HG02610 (cell line): Measurements from ENCODE around the gene RAPGEF2.
"Not testable (repeated sequence)": the region's sequence is repeated elsewhere in the genome, so short reads cannot be mapped to it uniquely, and the experiment has no call there.

Experiments used
- ATAC-seq: cut with Tn5 transposase; IDR thresholded peaks from one replicate; pipeline ENCODE4 v1.9.1; 2021; ENCODE audit warnings: mild to moderate bottlenecking, moderate library complexity; ENCODE audit not compliant: unreplicated experiment

The RAPGEF2 gene

GRCh38 chr4:159297091-159297490 is 194.2 kb downstream of the RAPGEF2 start:
- no peak for ATAC-seq

- peak; percentile 86 for ATAC-seq
Observed at GRCh38 chr4:159298502-159298901, 195.6 kb downstream of the RAPGEF2 start.

GRCh38 chr4:159303435-159303834 is 200.6 kb downstream of the RAPGEF2 start:
- no peak for ATAC-seq

DNA sequence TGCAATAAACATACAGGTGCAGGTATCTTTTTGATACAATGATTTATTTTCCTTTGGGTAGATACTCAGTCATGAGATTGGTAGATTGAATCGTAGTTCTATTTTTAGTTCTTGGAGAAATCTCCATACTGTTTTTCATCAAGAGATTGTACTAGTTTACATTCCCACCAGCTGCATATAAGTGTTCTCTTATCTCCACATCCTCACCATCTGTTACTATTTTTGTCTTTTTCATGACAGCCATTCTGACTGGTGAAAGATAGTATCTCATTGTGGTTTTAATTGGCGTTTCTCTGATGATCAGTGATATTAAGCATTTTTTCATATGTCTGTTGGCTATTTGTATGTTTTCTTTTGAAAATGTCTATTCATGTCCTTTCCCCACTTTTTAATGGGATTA is 202.2 kb downstream of the RAPGEF2 start:
- ATAC-seq: no peak

DNA sequence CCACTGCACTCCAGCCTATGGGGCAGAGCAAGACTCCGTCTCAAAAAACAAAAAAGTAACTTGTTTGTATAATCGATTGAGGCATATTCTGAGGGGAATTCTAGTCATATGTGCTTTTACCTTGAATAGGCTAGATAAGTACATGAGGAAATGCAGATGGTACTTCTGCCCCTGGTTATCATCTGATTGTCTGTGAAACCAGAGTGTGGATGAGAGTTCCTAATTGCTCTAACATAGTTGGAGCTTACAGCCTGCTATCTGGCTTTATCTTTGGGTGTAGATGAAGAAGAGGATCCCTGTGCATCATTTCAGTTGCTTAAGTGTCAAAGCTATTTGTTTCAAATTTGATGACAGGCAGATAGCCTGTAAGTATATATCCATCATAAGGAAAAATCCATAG is 205.1 kb downstream of the RAPGEF2 start:
- no peak for ATAC-seq

DNA sequence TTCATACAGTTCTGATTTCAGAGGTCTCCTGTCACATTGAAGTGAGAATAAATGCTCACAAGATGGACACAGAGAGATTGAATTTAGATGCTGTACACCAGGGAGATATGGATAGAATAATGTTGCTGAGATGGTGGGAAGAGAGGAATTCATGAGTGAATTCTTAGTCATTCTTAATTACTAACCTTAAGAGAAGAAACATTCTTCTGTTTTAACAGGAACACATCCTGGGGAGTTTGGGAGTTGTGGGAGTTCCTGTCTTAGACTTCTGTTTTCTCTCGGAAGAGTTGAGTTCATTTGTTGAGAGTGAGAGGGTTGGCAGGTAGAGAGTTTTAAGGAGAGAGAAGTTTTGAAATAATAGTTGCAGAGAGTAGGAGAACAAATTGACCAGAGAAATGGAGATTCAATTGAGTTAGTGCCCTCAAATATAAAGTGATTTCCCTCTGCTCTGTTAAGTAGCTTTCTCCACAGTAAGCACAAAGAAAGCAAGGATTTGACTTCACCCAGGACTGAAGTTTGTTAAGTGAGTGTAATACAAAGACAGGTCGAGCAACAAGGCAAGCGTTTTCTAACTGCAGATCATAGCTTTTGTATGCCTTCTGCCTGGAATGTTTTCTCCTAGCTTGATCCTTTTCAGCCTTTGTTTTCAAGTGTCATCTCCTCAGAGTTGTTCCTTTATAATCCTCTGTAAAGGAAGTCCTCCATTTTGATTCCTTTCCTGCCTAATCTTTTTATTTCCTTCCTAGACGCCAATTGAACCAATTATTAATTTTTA is 205.9 kb downstream of the RAPGEF2 start:
- no peak for ATAC-seq

- peak; percentile 75 for ATAC-seq
Observed at GRCh38 chr4:159312236-159312635, 209.4 kb downstream of the RAPGEF2 start.

DNA sequence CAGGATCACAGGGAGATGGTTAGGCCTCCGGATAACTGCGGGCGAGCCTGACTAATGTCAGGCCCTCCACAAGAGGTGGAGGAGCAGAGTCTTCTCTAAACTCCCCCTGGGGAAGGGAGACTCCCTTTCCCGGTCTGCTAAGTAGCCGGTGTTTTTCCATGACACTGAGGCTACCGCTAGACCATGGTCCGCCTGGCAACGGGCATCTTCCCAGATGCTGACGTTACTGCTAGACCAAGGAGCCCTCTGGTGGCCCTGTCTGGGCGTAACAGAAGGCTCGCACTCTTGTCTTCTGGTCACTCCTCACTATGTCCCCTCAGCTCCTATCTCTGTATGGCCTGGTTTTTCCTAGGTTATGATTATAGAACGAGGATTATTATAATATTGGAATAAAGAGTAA is 213.0 kb downstream of the RAPGEF2 start:
- not testable (repeated sequence) for ATAC-seq

DNA sequence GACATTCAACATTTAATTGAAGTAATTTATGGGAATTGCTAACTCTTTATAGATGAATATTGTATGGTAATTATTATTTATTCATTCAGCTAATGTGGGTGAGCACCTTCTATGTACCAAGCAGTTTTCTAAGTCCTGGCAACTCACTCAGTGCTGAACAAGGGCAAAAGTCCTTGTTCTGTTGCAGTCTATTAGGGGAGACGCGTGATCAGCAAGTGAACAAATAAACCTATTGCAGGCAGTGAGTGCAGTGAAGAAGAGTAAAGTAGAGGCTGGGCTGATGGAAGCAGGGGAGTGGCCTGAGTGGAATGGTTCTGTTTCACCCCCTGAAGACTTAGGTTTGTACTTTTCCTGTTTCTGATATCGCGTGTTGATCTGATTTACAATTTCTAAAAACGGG is 214.3 kb downstream of the RAPGEF2 start:
- no peak for ATAC-seq

GRCh38 chr4:159319027-159319426 is 216.1 kb downstream of the RAPGEF2 start:
- no peak for ATAC-seq

- no peak for ATAC-seq
Observed at GRCh38 chr4:159326480-159326879, 223.6 kb downstream of the RAPGEF2 start.

DNA sequence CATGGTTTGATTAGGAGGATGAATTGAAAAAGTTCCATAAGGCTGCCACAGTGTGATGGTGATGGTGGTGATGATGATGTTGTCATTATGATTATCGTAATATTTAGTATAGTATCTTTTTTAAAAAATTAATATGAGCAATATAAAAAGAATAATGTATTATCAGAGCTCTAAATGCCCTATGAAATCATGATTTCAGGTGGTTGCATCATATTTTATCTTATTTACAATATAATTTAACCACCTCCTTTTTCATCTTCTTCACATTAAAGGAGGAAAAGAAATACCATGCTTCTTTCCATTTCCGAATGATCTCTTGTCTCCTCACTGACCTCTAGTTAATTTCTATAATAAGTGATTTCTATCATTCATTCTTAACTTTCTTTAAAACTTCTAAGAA is 225.9 kb downstream of the RAPGEF2 start:
- no peak for ATAC-seq

- no peak for ATAC-seq
Observed at GRCh38 chr4:159334461-159334860, 231.6 kb downstream of the RAPGEF2 start.

DNA sequence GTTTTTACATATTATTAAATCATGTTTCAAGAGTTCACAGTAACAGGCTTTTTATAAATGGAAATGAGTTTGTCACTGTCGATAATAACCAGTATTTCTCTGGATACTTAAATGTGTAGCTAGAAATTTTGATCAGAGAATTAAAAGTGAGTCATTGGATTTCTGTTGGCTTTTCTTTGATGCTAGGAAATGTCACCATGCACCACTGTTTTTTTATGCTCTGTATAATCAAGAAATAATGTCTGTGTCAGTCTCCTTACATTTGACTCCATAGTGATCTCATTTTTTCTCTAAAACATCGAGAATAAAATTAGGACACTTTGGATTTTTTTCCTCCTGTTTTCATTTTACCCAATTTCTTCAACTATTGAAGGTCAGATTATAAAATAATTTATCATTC is 234.2 kb downstream of the RAPGEF2 start:
- ATAC-seq: no peak

- ATAC-seq: no peak
Observed at GRCh38 chr4:159341522-159341921, 238.6 kb downstream of the RAPGEF2 start.

- ATAC-seq: no peak
Observed at GRCh38 chr4:159342374-159342773, 239.5 kb downstream of the RAPGEF2 start.

GRCh38 chr4:159343116-159343515 is 240.2 kb downstream of the RAPGEF2 start:
- no peak for ATAC-seq

- no peak for ATAC-seq
Observed at GRCh38 chr4:159344877-159345276, 242.0 kb downstream of the RAPGEF2 start.

GRCh38 chr4:159346681-159347080 is 243.8 kb downstream of the RAPGEF2 start:
- no peak for ATAC-seq

- ATAC-seq: no peak
Observed at GRCh38 chr4:159347813-159348212, 244.9 kb downstream of the RAPGEF2 start.

- no peak for ATAC-seq
Observed at GRCh38 chr4:159349332-159349731, 246.5 kb downstream of the RAPGEF2 start.

DNA sequence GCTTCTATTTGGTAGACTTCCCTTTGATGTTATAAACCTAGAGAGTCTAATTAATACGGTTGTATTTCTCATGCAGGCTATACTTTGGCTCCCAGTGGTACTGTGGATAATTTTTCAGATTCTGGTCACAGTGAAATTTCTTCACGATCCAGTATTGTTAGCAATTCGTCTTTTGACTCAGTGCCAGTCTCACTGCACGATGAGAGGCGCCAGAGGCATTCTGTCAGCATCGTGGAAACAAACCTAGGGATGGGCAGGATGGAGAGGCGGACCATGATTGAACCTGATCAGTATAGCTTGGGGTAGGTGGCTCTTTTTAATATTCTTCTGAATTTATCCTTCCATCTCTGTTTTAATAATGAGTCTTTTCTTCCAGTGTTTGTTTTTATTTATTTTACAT is 249.7 kb downstream of the RAPGEF2 start:
- ATAC-seq: no peak
